ENCODE results near the gene COL4A6. TPM values are rescaled to one million over a fixed set of nuclear protein-coding genes. Genes with fewer than 3 reads are reported as not detected.
A peak's percentile ranks its signal among the peaks of the same experiment; 100 is the strongest.

Gene COL4A6
- total RNA-seq, 1 donor from 2014 or later, result 40.5 TPM

GRCh38 chrX:108347800-108348199, 90.4 kb downstream of the COL4A6 start:
- Histone ChIP-seq H3K4me1 (peaks cover 61% of the 10 kb centered on the region), H3K27me3 (no peaks in the 10 kb centered on the region), H4K20me1 (ENCODE audit: low read depth) (no peaks in the 10 kb centered on the region), H3K27ac (peak overlapping the region; percentile 33), H3K9me3 (ENCODE audit: low read depth) (no peaks in the 10 kb centered on the region), H3K79me2 (ENCODE audit: low read depth) (peaks cover 3% of the 10 kb centered on the region), H3K4me3 (no peak overlapping the region), H2AFZ (replicated peaks) (no peak overlapping the region), H3K9ac (no peak overlapping the region), H3K36me3 (no peaks in the 10 kb centered on the region), H3K4me2 (peak overlapping the region; percentile 33), H3F3A (ENCODE audit: low read depth) (peaks cover 30% of the 10 kb centered on the region)
- H3K9me3 Mint-ChIP-seq, result peaks cover 3% of the 10 kb centered on the region
- H3K4me3 Mint-ChIP-seq, result peak overlapping the region; percentile 27
- peaks cover 85% of the 10 kb centered on the region for H3K4me1 Mint-ChIP-seq
- peaks cover 2% of the 10 kb centered on the region for H3K27me3 Mint-ChIP-seq (ENCODE audit: insufficient read depth, low read depth)
- DNase-seq (ENCODE audit: low spot score), result peak; percentile 76
- H3K27ac Mint-ChIP-seq, result peak overlapping the region; percentile 47
- H3K36me3 Mint-ChIP-seq, result peaks cover 15% of the 10 kb centered on the region
- TF ChIP-seq, protein P1, sequence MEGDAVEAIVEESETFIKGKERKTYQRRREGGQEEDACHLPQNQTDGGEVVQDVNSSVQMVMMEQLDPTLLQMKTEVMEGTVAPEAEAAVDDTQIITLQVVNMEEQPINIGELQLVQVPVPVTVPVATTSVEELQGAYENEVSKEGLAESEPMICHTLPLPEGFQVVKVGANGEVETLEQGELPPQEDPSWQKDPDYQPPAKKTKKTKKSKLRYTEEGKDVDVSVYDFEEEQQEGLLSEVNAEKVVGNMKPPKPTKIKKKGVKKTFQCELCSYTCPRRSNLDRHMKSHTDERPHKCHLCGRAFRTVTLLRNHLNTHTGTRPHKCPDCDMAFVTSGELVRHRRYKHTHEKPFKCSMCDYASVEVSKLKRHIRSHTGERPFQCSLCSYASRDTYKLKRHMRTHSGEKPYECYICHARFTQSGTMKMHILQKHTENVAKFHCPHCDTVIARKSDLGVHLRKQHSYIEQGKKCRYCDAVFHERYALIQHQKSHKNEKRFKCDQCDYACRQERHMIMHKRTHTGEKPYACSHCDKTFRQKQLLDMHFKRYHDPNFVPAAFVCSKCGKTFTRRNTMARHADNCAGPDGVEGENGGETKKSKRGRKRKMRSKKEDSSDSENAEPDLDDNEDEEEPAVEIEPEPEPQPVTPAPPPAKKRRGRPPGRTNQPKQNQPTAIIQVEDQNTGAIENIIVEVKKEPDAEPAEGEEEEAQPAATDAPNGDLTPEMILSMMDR (IDR thresholded peaks at IDR 0.05), result no peak
- no peak for TF ChIP-seq EZH2phosphoT487 (IDR thresholded peaks at IDR 0.05)
- TF ChIP-seq EZH2 (IDR thresholded peaks at IDR 0.05), result no peak

- no peaks in the 10 kb centered on the region for H3K36me3 ChIP-seq
Measured at GRCh38 chrX:108344216-108344615, 94.0 kb downstream of the COL4A6 start.

DNA sequence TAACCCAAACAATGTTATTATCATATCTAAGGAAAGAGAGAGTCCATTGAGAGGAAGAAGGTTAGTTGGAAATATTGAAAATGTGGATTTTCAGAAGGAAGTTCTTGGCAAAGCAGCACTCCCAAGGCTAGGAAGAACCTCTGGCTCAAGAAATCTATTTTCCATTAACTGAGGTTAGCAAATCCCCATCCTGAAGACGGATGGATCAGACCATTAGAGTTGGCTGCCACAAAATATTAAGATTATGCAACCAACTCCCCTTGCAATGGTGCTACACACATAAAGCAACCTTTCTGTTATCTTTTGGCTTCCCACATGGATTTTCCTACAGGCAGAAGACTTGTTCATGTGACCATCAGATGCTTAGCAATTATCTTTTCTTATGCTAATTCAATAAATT, 96.3 kb downstream of the COL4A6 start:
- peaks cover 3% of the 10 kb centered on the region for H3K79me2 ChIP-seq (ENCODE audit: low read depth)
- H3K4me3 Mint-ChIP-seq, result no peak overlapping the region
- H3K36me3 ChIP-seq, result no peaks in the 10 kb centered on the region
- H4K20me1 ChIP-seq (ENCODE audit: low read depth), result no peaks in the 10 kb centered on the region
- no peak for DNase-seq (ENCODE audit: low spot score)
- H3K9ac ChIP-seq, result no peak overlapping the region
- TF ChIP-seq EZH2phosphoT487 (IDR thresholded peaks at IDR 0.05), result no peak
- TF ChIP-seq, protein P1 (IDR thresholded peaks at IDR 0.05), result no peak
- no peak overlapping the region for H3K27ac ChIP-seq
- H3K27me3 ChIP-seq, result no peaks in the 10 kb centered on the region
- no peaks in the 10 kb centered on the region for H3K9me3 Mint-ChIP-seq
- H3K9me3 ChIP-seq (ENCODE audit: low read depth), result no peaks in the 10 kb centered on the region
- H3K27ac Mint-ChIP-seq, result no peak overlapping the region
- H3K4me2 ChIP-seq, result no peak overlapping the region
- H3K4me1 ChIP-seq, result peaks cover 40% of the 10 kb centered on the region
- H3K4me1 Mint-ChIP-seq, result peaks cover 59% of the 10 kb centered on the region
- H3K27me3 Mint-ChIP-seq (ENCODE audit: insufficient read depth, low read depth), result no peaks in the 10 kb centered on the region
- H3F3A ChIP-seq (ENCODE audit: low read depth), result peaks cover 2% of the 10 kb centered on the region
- no peak overlapping the region for H2AFZ ChIP-seq (replicated peaks)
- no peak overlapping the region for H3K4me3 ChIP-seq
- peaks cover 12% of the 10 kb centered on the region for H3K36me3 Mint-ChIP-seq

More at GRCh38 chrX:108344216-108344615, 94.0 kb downstream of the COL4A6 start:
- H3K4me1 ChIP-seq, result peaks cover 43% of the 10 kb centered on the region
- Mint-ChIP-seq H3K4me3 (no peak overlapping the region), H3K9me3 (no peaks in the 10 kb centered on the region), H3K4me1 (peaks cover 69% of the 10 kb centered on the region), H3K27ac (peak overlapping the region; percentile 52), H3K36me3 (peaks cover 12% of the 10 kb centered on the region), H3K27me3 (ENCODE audit: insufficient read depth, low read depth) (peaks cover 2% of the 10 kb centered on the region)
- H3K9me3 ChIP-seq (ENCODE audit: low read depth), result no peaks in the 10 kb centered on the region
- H3K9ac ChIP-seq, result no peak overlapping the region
- H3K27ac ChIP-seq, result peak overlapping the region; percentile 48
- no peak overlapping the region for H3K4me3 ChIP-seq
- H3F3A ChIP-seq (ENCODE audit: low read depth), result peaks cover 22% of the 10 kb centered on the region
- no peak for TF ChIP-seq EZH2 (IDR thresholded peaks at IDR 0.05)
- TF ChIP-seq, protein P1 (IDR thresholded peaks at IDR 0.05), result no peak
- TF ChIP-seq EZH2phosphoT487 (IDR thresholded peaks at IDR 0.05), result no peak
- no peak overlapping the region for H2AFZ ChIP-seq (replicated peaks)
- no peak for DNase-seq (ENCODE audit: low spot score)
- H4K20me1 ChIP-seq (ENCODE audit: low read depth), result no peaks in the 10 kb centered on the region
- H3K79me2 ChIP-seq (ENCODE audit: low read depth), result peaks cover 3% of the 10 kb centered on the region
- H3K27me3 ChIP-seq, result no peaks in the 10 kb centered on the region
- peak overlapping the region; percentile 35 for H3K4me2 ChIP-seq

Data from neural progenitor cell (in vitro differentiated cells).